Measurements from ENCODE around the gene HNRNPH1. TPM values are rescaled to one million over a fixed set of nuclear protein-coding genes. Genes with fewer than 3 reads are reported as not detected.

HNRNPH1 gene
- total RNA-seq, 2 experiments from 2014 or later: 895 to 954 TPM

DNA sequence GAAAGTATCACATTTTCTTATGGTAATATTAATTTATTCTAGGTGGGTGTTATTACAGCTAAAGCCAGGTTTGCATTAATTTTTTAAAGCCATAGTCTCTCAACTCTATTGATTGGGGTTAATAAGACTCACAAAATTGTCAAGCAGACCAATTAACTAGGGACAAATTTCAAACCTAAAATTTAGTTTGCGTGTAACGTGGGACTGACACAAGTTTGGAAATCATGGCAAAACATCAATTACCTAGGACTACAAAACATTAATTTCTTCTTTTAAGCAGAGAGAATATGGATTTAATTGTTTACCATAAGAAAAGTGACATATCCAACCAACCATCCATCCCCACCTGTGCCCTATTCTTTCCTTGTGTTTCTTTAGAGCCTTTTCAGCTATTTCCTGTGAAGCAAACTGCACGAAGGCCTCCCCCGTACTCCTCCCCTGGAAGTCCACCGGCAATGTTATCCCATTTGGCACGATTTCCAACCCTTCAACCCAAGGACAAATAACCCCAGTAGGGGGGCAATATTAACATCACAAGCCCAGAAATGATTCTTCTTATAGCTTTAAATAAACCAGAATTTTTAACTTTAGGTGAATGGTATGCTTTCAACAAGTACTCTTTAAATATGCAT is 4.4 kb downstream of the HNRNPH1 start:
- Mint-ChIP-seq H3K9me3 (no peaks in the 10 kb centered on the region), H3K27me3 (no peaks in the 10 kb centered on the region), H3K4me3 (peak overlapping the region; percentile 88), H3K4me1 (peaks cover 55% of the 10 kb centered on the region), H3K27ac (peak overlapping the region; percentile 77), H3K36me3 (ENCODE audit: low read depth) (peaks cover 84% of the 10 kb centered on the region)
- ChIA-PET POLR2A (no interaction called here), CTCF (no interaction called here)
- no peak for DNase-seq

GRCh38 chr5:179617930-179618329 is 5.5 kb downstream of the HNRNPH1 start:
- Mint-ChIP-seq H3K9me3 (no peaks in the 10 kb centered on the region), H3K36me3 (ENCODE audit: low read depth) (peaks cover 91% of the 10 kb centered on the region), H3K27me3 (no peaks in the 10 kb centered on the region), H3K4me3 (peak overlapping the region; percentile 11), H3K27ac (no peak overlapping the region), H3K4me1 (peaks cover 66% of the 10 kb centered on the region)
- ChIA-PET POLR2A (no interaction called here), CTCF (interaction anchor here (1.5 kb wide), 1 partner anchor 9 kb away, joined by 5 read pairs; no protein-coding TSS in a partner anchor)
- DNase-seq: no peak

DNA sequence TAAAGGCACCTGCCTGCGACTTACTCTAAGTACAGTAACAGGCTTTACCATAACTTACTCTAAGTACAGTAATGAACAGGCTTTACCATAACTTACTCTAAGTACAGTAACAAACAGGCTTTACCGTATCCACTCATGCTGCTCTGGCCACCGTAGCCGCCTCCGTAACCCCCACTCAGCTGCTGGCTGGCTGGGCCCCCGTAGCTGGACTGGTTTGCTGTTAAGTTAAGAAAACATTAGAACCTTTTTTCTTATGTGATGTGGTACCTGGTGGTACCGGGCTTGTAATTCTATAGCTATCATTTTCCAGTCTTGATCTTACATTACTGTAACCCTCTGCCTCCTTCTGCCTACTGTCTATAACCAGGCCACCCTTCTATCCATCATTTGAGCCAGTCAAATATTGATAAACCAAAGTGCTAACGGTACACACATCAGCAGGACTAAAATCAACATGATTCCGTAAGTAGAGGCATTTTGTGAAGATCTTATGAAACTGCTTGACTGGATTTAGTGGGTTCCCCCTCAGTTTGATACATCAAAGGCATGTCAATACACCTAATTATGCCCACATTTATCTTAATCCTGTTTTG is 7.4 kb downstream of the HNRNPH1 start:
- Mint-ChIP-seq H3K27me3 (no peaks in the 10 kb centered on the region), H3K9me3 (no peaks in the 10 kb centered on the region), H3K36me3 (ENCODE audit: low read depth) (peaks cover 88% of the 10 kb centered on the region), H3K4me3 (no peak overlapping the region), H3K27ac (peak overlapping the region; percentile 20), H3K4me1 (peaks cover 66% of the 10 kb centered on the region)
- ChIA-PET POLR2A (no interaction called here), CTCF (interaction anchor here (1.0 kb wide), 1 partner anchor 20 kb away, joined by 3 read pairs; no protein-coding TSS in a partner anchor)
- DNase-seq: no peak

DNA sequence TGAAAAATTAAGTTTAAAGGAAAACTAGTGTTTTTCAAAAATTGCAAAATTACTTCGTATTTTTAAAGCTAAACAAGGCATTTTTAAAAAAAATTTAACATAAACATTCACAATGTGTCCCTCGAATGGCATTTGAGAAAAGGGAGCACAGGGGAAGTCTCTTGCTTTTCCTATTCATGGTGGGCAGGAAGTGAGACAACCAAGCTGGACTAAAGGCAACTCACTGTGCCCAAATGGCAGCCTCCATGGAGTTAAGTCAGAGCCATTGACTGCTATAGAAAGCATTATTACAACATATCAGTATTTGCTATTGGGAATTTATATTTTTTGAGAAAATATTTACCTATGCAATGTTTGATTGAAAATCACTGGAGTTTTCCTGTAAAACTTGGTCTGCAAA is 8.3 kb downstream of the HNRNPH1 start:
- no peak for DNase-seq
- no peak overlapping the region for H3K4me3 Mint-ChIP-seq
- POLR2A ChIA-PET: interaction anchor here (0.9 kb wide), 1 partner anchor 9 kb away, joined by 3 read pairs; the partner anchor contains the start of gene HNRNPH1

GRCh38 chr5:179614745-179615144 is 8.7 kb downstream of the HNRNPH1 start:
- CTCF ChIA-PET: interaction anchor here (1.4 to 1.6 kb wide), 2 partner anchors 67 to 118 kb away, joined by 3 read pairs; partner anchors contain the start of gene MAML1
- POLR2A ChIA-PET: interaction anchor here (0.9 kb wide), 1 partner anchor 9 kb away, joined by 3 read pairs; the partner anchor contains the start of gene HNRNPH1
- no peak for DNase-seq
- no peak overlapping the region for H3K27ac Mint-ChIP-seq
- no peak overlapping the region for H3K4me3 Mint-ChIP-seq
- H3K4me1 Mint-ChIP-seq: peaks cover 69% of the 10 kb centered on the region
- peaks cover 87% of the 10 kb centered on the region for H3K36me3 Mint-ChIP-seq (ENCODE audit: low read depth)
- H3K9me3 Mint-ChIP-seq: no peaks in the 10 kb centered on the region
- no peaks in the 10 kb centered on the region for H3K27me3 Mint-ChIP-seq

More for the DNA sequence above, 8.3 kb downstream of the HNRNPH1 start:
- H3K27ac Mint-ChIP-seq: no peak overlapping the region
- peaks cover 66% of the 10 kb centered on the region for H3K4me1 Mint-ChIP-seq
- no peaks in the 10 kb centered on the region for H3K9me3 Mint-ChIP-seq
- CTCF ChIA-PET: interaction anchor here (1.0 to 1.4 kb wide), 2 partner anchors 19 to 67 kb away, joined by 3 read pairs; no protein-coding TSS in a partner anchor
- H3K36me3 Mint-ChIP-seq (ENCODE audit: low read depth): peaks cover 87% of the 10 kb centered on the region
- no peaks in the 10 kb centered on the region for H3K27me3 Mint-ChIP-seq

- H3K4me3 Mint-ChIP-seq: no peak overlapping the region
- DNase-seq: no peak
- peaks cover 87% of the 10 kb centered on the region for H3K36me3 Mint-ChIP-seq (ENCODE audit: low read depth)
- no peaks in the 10 kb centered on the region for H3K27me3 Mint-ChIP-seq
- H3K4me1 Mint-ChIP-seq: peaks cover 74% of the 10 kb centered on the region
- ChIA-PET POLR2A (no interaction called here), CTCF (interaction anchor here (0.6 to 1.6 kb wide), 5 partner anchors 8 to 119 kb away, joined by 3 to 5 read pairs (median 3); partner anchors contain the start of genes HNRNPH1 and MAML1)
- no peaks in the 10 kb centered on the region for H3K9me3 Mint-ChIP-seq
- H3K27ac Mint-ChIP-seq: peak overlapping the region; percentile 31
Measured at GRCh38 chr5:179613460-179614071, 9.9 kb downstream of the HNRNPH1 start.

DNA sequence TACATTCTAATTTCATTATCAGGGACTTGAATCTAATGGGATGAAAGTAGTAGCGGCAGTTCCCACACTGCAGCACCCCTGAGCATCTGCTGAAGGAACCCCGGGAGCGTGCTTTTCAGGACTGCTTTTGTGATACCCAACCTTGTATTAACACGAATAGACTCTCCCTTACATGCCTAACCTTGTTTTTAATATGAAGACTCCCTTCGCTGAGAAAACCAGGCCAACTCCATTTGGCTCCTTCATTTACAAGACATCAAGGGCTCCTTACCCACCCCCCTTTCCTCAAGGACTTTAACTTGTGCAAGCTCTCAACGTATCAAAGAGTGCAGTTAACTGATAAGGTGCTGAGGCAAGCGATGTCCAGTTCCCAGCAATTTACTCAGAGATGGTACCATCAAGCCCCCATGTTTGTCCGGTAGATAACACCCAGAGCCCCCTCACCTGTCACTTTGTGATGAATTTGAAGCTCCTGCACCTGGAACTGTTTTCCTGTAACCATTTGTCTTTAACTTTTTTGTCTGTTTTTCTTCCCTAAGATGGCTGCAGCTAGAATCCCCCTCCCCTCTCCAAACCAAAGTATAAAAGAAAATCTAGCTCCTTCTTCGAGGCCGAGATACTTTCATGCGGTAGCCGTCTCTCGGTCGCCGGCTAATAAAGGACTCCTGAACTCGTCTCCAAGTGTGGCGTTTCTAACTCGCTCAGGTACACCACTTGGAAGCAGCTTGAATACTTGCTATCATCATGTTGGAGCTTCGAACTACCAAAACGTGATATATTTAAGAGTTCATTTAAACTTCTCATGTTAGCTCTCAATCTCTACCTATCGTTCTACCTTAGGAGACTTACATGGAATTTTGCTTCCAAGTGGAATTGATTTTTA is 10.7 kb downstream of the HNRNPH1 start:
- Mint-ChIP-seq H3K4me1 (peaks cover 77% of the 10 kb centered on the region), H3K27me3 (no peaks in the 10 kb centered on the region), H3K4me3 (no peak overlapping the region), H3K9me3 (no peaks in the 10 kb centered on the region), H3K36me3 (ENCODE audit: low read depth) (peaks cover 85% of the 10 kb centered on the region), H3K27ac (peak overlapping the region; percentile 31)
- DNase-seq: no peak
- ChIA-PET CTCF (interaction anchor here (0.9 to 1.6 kb wide), 4 partner anchors 9 to 120 kb away, joined by 3 to 5 read pairs (median 4); partner anchors contain the start of genes HNRNPH1 and MAML1), POLR2A (no interaction called here)

DNA sequence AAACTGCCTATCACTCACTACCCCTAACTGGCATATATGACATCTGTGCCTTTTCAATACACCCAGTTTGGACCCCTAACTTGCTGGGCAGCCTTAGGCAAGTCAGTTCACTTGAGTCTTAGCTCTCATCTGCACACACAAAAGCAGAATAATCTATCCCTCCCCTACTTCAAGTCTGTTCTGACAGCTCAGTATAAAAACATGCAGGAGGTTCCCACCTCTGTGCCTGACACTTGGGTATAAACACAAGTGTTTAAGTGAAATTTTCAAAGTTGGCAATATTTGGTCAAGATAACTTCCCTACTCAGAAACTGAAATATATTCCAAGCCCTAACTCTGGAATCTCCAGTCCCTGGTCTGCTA is 12.6 kb downstream of the HNRNPH1 start:
- ChIA-PET POLR2A (no interaction called here), CTCF (interaction anchor here (1.0 kb wide), 1 partner anchor 12 kb away, joined by 3 read pairs; the partner anchor contains the start of gene HNRNPH1)
- Mint-ChIP-seq H3K4me3 (no peak overlapping the region), H3K27ac (no peak overlapping the region), H3K27me3 (no peaks in the 10 kb centered on the region), H3K4me1 (peaks cover 73% of the 10 kb centered on the region), H3K9me3 (no peaks in the 10 kb centered on the region), H3K36me3 (ENCODE audit: low read depth) (peaks cover 74% of the 10 kb centered on the region)
- DNase-seq: no peak

GRCh38 chr5:179610109-179610902 is 13.2 kb downstream of the HNRNPH1 start:
- Mint-ChIP-seq H3K9me3 (no peaks in the 10 kb centered on the region), H3K27ac (peak overlapping the region; percentile 20), H3K4me3 (no peak overlapping the region), H3K36me3 (ENCODE audit: low read depth) (peaks cover 69% of the 10 kb centered on the region), H3K4me1 (peaks cover 69% of the 10 kb centered on the region), H3K27me3 (no peaks in the 10 kb centered on the region)
- DNase-seq: no peak
- ChIA-PET POLR2A (no interaction called here), CTCF (interaction anchor here (1.0 kb wide), 1 partner anchor 13 kb away, joined by 3 read pairs; the partner anchor contains the start of gene HNRNPH1)

DNA sequence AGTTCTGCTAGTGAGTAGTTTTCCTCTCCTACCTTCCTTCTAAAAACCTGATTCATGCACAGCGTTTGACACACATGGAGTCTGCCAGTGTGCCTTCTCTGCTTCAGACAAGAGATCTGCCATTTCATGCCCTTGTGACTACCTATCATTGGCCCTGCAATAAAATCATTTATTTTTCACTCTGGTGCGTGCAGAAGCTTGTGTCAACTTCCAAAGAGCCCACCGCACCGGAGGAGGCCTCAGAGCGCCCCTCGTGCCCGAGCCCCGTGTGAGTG is 13.7 kb downstream of the HNRNPH1 start:
- Mint-ChIP-seq H3K9me3 (no peaks in the 10 kb centered on the region), H3K4me1 (peaks cover 68% of the 10 kb centered on the region), H3K4me3 (no peak overlapping the region), H3K27me3 (no peaks in the 10 kb centered on the region), H3K36me3 (ENCODE audit: low read depth) (peaks cover 64% of the 10 kb centered on the region), H3K27ac (peak overlapping the region; percentile 67)
- POLR2A ChIA-PET: no interaction called here
- CTCF ChIA-PET: interaction anchor here (0.6 kb wide), 1 partner anchor 134 kb away, joined by 3 read pairs; no protein-coding TSS in a partner anchor
- no peak for DNase-seq

DNA sequence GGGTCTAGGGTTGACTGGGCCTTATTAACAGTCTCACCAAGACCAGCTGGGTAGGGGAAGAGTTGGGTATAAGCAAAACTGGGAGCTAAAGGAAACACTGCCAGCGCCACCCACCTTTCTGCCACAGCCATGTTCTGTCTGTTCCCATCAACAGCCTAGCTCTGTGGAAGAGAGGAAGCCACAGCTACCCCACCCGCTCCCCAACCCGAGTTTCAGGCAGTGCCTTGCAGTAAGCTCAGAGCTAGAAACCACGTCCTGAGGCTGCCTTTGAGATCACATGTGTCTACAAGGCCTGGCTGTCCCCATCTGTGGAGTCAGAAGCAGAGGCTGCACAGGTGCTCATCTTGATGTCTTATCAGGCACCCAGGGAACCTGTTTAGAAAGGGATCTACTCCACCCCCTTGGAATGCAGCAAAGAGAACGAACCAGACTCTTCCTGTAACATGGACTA is 15.3 kb downstream of the HNRNPH1 start:
- POLR2A ChIA-PET: interaction anchor here (1.1 to 1.3 kb wide), 2 partner anchors 12 to 16 kb away, joined by 3 read pairs; partner anchors contain the start of gene HNRNPH1
- peak overlapping the region; percentile 6 for H3K4me3 Mint-ChIP-seq
- H3K9me3 Mint-ChIP-seq: no peaks in the 10 kb centered on the region
- no peaks in the 10 kb centered on the region for H3K27me3 Mint-ChIP-seq
- peaks cover 53% of the 10 kb centered on the region for H3K36me3 Mint-ChIP-seq (ENCODE audit: low read depth)
- peak; percentile 85 for DNase-seq
- CTCF ChIA-PET: interaction anchor here (0.7 to 2.0 kb wide), 10 partner anchors 8 to 64 kb away, joined by 3 to 5 read pairs (median 3); partner anchors contain the start of gene HNRNPH1
- peaks cover 57% of the 10 kb centered on the region for H3K4me1 Mint-ChIP-seq
- H3K27ac Mint-ChIP-seq: peak overlapping the region; percentile 86
